Upper lobe of left lung (tissue), 4 donors: ENCODE measurements around the gene NIT1.

ENCODE experiments used
- EP300 ChIP-seq, 4 donors: sonication (generic); formaldehyde crosslinking; IDR thresholded peaks; one replicate each; pipeline ENCODE4 v1.5.1; 2017; ENCODE audit warnings: antibody characterized with exemption in 4 of 4, control low read depth in 2 of 4
- POLR2A ChIP-seq, 4 donors: fragments of 450-650 bp; IDR thresholded peaks; one replicate each; pipeline ENCODE4 v1.5.1; 2016 to 2017; ENCODE audit warnings: antibody characterized with exemption in 4 of 4, mild to moderate bottlenecking in 2 of 4
- POLR2AphosphoS5 ChIP-seq, 2 donors: sonication (generic); formaldehyde crosslinking; IDR thresholded peaks; one replicate each; pipeline ENCODE4 v1.5.1; 2017; ENCODE audit warnings: antibody characterized with exemption in 2 of 2
- TF ChIP-seq, protein P1 (sequence below), 6 experiments: fragments of 450-650 bp in 4 of 6; fragments of 200-600 bp in 2 of 6; sonication (generic) in 2 of 6; IDR thresholded peaks; one replicate each; pipeline ENCODE4 v1.5.1; 2016 to 2019; ENCODE audit warnings: antibody characterized with exemption in 6 of 6

DNA sequence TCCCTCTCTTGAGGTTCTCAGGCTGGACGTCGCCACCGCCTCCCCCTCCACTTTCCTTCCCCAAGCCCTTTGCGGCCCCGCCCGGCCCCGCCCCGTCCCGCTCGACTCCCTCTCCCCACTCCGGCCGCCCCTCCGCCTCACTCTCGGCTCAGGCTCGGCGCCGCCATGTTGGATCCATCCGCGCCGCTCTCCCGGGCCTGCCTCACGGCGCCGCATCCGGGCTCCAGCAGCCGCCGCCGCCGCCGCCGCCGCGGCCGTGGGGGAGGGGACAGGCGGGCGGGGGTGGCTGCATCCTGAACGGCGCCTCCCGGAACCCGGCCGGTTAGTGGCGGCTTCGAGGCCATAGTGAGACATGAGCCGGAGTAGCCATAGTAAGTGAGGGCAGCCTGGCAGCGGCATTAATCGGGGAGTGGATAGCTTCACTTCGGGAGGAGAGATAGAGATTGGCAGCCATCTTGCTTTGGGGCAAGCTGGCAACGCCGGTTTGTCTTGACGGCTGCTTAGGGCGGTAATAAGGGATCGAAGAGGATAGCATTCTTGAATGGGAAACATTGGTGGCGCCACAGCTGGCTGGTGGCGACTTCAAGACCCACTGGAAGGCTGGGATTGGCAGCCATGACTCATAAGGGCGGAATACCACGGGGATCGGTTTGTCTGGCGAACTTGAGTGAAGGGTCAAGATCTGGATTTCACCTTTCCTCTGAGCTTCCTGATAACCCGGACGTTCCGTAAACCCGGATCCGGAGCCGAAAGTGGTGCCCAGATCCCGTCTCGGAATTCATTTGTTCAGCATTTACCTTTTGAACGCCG, 14.7 kb downstream of the NIT1 start, which contains the start of gene DEDD:
- TF ChIP-seq, protein P1, sequence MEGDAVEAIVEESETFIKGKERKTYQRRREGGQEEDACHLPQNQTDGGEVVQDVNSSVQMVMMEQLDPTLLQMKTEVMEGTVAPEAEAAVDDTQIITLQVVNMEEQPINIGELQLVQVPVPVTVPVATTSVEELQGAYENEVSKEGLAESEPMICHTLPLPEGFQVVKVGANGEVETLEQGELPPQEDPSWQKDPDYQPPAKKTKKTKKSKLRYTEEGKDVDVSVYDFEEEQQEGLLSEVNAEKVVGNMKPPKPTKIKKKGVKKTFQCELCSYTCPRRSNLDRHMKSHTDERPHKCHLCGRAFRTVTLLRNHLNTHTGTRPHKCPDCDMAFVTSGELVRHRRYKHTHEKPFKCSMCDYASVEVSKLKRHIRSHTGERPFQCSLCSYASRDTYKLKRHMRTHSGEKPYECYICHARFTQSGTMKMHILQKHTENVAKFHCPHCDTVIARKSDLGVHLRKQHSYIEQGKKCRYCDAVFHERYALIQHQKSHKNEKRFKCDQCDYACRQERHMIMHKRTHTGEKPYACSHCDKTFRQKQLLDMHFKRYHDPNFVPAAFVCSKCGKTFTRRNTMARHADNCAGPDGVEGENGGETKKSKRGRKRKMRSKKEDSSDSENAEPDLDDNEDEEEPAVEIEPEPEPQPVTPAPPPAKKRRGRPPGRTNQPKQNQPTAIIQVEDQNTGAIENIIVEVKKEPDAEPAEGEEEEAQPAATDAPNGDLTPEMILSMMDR (IDR thresholded peaks at IDR 0.05), result peak in 1 of 6 experiments; percentile 19
- TF ChIP-seq POLR2AphosphoS5 (IDR thresholded peaks at IDR 0.05) (peak; percentile 13 to 34), POLR2A (IDR thresholded peaks at IDR 0.05) (peak in 3 of 4 donors; percentile 34 to 70 (median 55)), EP300 (IDR thresholded peaks at IDR 0.05) (peak in 2 of 4 donors; percentile 18 to 93)
